Limb (tissue), 2 donors: ENCODE measurements around the gene BMPR1A.
"Not testable (repeated sequence)": the region's sequence is repeated elsewhere in the genome, so short reads cannot be mapped to it uniquely, and the experiment has no call there.

Source experiments
- DNase-seq, 2 donors: peaks; one replicate each; pipeline ENCODE4 v3.0.0-alpha.2; 2016; ENCODE audit errors: extremely low spot score in 2 of 2

BMPR1A gene

DNA sequence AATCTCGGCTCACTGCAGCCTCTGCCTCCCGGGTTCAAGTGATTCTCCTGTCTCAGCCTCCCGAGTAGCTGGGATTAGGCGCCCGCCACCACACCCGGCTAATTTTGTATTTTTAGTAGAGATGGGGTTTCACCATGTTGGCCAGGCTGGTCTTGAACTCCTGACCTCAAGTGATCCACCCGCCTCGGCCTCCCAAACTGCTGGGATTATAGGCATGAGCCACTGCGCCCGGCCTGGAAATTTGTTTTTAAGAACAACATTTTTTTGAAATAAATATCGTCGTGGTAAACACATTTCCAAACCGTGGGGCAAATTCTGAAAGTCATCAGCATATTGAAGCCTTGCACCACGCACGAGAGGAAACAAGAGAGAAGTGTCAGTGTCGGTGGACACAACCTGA, 183.7 kb downstream of the BMPR1A start:
- DNase-seq, result not testable (repeated sequence)

DNA sequence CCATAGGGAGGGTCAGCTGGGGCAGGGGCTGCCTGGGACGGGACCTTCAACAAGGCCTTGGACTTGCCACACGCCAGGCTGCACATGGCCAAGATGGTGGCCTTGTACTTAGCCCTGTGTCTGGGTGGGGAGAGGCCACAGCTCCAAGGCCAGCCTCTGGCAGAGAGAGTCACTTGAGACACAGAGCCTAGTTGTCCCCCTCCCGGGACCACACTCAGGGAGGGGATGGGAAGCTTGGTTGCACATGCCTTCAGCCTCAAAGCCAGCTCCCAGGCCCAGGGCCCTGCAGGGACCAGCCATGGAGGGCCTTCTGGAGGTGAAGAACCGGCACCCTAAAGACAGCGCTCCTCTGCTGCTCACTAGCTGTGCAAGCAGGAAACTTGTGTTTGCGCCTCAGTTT, 184.3 kb downstream of the BMPR1A start:
- DNase-seq, result no peak

GRCh38 chr10:86941426-86941825, 185.0 kb downstream of the BMPR1A start:
- no peak for DNase-seq

GRCh38 chr10:86941991-86942421, 185.6 kb downstream of the BMPR1A start:
- no peak for DNase-seq

DNA sequence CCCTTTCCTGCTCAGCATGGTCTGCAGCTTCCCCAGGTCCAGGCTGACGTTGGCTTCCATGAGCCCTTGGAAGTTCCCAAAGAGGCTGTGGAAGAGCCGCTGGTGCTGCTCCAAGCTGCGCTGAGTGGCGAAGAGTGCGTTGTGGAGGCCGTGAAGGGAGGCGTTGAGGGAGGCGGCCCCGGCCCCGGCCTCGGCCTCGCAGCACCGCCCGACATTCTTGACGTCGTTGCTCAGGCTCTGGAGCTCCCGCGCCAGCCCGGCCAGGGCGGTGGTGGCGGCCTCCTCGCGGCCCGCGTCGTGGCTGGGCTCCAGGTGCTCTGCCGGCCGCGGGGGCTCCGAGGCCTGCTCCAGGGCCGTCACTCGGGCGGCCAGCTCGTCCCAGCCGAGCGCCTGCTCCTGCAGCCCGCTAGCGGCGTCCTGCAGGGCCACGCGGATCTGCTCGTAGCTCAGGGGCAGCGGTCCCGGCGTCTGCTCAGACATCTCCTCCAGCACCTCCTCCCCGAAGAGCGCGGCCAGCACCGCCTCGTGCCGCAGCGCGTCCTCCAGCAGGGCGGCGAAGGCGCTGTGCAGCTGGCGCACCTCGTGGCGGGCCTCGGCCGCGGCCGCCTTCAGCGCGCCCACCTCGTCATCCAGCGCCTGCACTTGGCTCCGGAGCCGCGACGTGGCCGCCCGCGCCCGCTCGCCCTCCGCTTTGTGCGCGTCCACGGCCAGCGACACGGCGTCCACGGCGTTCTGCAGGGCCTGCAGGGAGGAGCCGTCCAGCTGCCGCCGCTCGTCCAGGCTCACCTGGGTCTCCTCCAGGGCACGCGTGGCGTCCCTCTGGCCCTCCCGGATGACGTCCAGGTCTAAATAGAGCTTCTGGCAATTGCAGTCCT, 186.3 kb downstream of the BMPR1A start:
- no peak for DNase-seq

- DNase-seq, result no peak
Measured at GRCh38 chr10:86943316-86944030, 187.1 kb downstream of the BMPR1A start.

DNA sequence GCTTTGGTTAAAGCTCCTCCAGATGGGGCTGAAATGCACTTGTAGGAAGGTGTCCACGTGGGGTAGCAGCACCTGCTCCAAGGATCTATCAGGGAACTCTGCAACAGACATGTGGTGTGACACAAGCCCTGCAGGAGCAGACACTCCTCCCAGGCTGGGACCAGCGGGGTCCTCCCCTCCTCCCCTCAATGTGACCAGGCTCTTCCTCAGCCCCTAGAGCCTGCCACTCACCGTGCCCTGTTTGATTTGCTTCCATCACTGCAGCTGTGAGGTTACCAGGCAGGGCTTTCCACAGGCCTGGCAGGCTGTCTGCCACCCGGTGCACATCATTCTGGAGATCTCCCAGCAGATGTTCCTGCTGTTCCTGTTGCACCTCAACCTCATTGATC, 187.6 kb downstream of the BMPR1A start:
- DNase-seq, result no peak

DNA sequence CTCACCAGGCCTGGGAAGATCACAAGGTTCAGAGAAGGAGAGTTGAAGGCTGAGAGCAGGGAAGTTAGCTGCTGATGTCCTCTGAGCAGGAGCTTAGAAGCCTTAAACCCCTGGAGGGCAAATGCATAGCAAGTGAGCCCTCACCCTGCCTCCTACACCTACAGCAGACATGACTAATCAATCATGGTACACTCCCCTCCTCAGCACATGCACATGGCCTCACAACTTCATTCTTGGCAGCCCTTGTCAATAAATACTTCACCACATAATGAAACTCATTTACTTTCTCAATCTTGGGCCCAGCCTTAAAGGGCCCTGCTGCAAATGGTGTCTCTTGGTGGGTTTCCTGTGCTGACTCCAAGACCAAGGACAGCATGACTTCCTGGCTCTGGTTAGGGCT, 188.1 kb downstream of the BMPR1A start:
- no peak for DNase-seq

GRCh38 chr10:86944907-86945306, 188.5 kb downstream of the BMPR1A start:
- no peak for DNase-seq

DNA sequence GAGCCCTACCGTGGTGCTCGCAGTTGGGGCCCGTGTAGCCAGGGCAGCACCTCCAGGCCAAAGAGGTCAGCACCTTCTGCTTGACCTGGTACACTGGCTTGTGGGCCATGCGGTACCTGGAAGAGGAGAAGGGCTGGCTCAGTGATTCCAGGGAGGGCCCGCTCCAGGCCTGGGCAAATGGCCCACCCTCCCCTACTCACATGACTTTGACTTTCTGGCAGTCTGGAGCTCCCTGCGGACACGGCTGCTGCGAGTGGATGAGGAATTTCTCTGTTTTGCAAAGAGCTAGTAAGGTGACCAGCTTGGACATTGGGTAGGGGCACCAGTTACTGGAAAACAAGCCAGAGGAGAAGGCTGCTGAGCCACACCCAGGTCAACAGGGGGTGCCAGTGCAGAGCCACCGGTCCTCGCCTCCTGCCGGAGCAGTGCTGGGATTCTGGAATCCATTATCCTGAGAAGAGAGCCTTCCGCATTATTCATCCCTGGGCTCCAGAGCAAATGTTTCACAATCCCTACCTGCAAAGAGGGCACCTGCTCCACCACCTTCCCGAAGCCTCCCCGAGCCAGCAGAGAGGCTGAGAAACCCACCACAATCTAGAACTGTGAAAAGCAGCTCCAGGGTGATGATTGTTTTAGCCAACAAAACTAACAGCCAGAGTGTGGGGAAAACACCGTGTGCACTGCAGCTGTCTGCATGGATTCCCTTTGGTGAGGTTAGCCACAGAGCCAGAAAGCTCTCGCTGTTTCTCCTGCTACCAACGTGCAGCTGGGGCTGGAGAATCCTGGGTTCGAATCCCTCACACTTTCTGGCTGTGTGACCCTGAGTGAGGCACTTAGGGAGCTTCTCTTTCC, 189.2 kb downstream of the BMPR1A start:
- DNase-seq, result no peak

DNA sequence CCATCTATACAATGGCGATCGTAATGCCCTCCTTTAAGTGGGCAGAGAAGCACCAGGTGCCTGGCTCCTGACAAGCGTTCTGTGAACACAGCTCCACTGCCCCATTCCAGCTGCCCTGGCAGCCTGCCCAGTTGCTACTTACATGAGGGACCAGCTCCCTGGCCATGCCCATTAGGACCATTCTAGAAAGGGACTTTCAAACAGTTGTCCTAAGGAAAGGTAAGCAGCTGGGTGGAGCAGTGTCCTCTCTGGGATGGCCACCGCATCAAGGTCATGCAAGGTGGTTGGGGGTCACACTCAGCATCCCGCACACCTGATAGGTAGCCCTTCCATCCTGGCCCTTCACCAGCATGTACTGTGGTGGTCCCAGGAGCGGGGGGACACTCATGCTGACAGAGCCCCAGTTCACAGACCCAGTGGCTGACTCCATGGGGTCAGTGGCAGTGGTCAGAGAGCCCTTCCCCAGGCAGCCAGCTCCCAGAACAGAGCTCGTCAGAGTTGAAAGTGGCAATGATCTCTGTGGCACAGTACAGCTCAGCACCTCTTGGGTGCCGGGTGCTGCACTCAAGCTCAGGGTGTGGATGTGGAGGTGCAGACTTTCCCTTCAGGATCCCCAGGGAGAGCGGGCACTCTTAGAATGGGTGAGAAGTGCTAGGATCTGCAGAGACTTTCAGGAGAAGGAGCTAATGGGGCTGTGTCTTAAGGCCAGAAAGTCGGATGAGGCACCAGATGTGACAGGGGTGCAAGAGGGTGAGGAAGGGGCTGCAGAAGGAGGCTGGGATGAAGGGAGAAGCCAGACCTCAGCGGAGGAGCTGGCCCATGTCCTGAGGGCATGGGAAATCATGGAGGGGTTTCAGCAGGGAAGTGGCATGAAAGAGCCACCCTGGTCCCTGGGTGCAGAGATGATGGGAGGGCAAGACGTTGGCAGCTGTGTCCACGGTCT, 190.1 kb downstream of the BMPR1A start:
- no peak for DNase-seq

DNA sequence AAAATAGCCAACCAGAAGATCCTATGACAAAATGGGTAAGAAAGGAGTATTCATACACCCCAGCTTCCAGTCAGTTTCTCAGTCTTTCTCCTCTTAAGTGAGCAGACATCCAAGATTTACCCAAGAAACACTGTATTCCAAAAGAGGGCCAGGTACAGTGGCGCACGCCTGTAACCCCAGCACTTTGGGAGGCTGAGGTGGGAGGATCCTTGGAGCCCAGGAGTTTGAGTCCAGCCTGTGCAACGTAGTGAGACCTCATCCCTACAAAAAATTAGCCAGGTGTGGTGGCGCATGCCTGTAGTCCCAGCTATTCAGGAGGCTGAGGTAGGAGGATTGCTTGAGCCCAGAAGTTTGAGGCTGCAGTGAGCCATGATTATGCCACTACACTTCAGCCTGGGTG, 191.4 kb downstream of the BMPR1A start:
- not testable (repeated sequence) for DNase-seq

- no peak for DNase-seq
Measured at GRCh38 chr10:86950349-86950748, 193.9 kb downstream of the BMPR1A start.

GRCh38 chr10:86951184-86951761, 194.9 kb downstream of the BMPR1A start:
- no peak for DNase-seq

- DNase-seq, result no peak
Measured at GRCh38 chr10:86952106-86952505, 195.7 kb downstream of the BMPR1A start.

DNA sequence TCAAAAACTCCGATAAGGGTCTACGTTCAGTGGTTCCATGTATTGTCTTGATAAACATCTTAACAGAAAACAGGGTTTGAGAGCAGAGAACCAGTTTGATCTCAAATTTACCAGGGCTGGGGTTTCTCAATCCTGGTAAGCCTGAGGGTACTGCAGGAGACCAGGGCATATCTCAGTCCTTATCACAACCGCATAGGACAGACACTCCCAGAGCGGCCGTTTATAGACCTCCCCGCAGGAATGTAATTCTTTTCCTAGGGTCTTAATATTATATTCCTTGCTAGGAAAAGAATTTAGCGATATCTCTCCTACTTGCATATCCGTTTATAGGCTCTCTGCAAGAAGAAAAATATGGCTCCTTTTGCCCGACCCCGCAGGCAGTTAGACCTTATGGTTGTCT, 196.3 kb downstream of the BMPR1A start:
- not testable (repeated sequence) for DNase-seq

GRCh38 chr10:86953747-86954680, 197.6 kb downstream of the BMPR1A start:
- peak; percentile 64 to 73 for DNase-seq

- DNase-seq, result peak in 1 of 2 donors; percentile 36
Measured at GRCh38 chr10:86954681-86955500, 198.5 kb downstream of the BMPR1A start.
